Endodermal cell (in vitro differentiated cells): ENCODE measurements around the gene ST8SIA1. TPM values are rescaled to one million over a fixed set of nuclear protein-coding genes. Genes with fewer than 3 reads are reported as not detected.
"Not testable (repeated sequence)": the region's sequence is repeated elsewhere in the genome, so short reads cannot be mapped to it uniquely, and the experiment has no call there.

Experiments used
- DNase-seq: peaks from one replicate; pipeline ENCODE4 v3.0.0-alpha.2; 2017
- H3K27ac ChIP-seq: 2 replicates; pipeline ENCODE4 v1.5.1; 2013; ENCODE audit warnings: mild to moderate bottlenecking, low read depth, low read length, moderate library complexity
- H3K27me3 ChIP-seq: 2 replicates; pipeline ENCODE4 v1.6.1; 2013; ENCODE audit warnings: mild to moderate bottlenecking, low read length, moderate library complexity; ENCODE audit not compliant: insufficient read depth, control insufficient read depth, poor library complexity, severe bottlenecking
- H3K36me3 ChIP-seq: 2 replicates; pipeline ENCODE4 v1.7.0; 2013; ENCODE audit warnings: mild to moderate bottlenecking, low read length, moderate library complexity; ENCODE audit not compliant: control insufficient read depth, insufficient read depth
- H3K4me1 ChIP-seq: one replicate; pipeline ENCODE4 v1.7.0; 2013; ENCODE audit warnings: low read length; ENCODE audit not compliant: control insufficient read depth, insufficient read depth
- H3K4me3 ChIP-seq: 2 replicates; pipeline ENCODE4 v1.5.1; 2013; ENCODE audit warnings: mild to moderate bottlenecking, low read length, moderate library complexity
- H3K9ac ChIP-seq: 2 replicates; pipeline ENCODE4 v1.6.1; 2013; ENCODE audit warnings: mild to moderate bottlenecking, low read length, moderate library complexity; ENCODE audit not compliant: poor library complexity, severe bottlenecking; ENCODE audit errors: extremely low read depth
- H3K9me3 ChIP-seq: 2 replicates; pipeline ENCODE4 v1.6.1; 2013; ENCODE audit warnings: mild to moderate bottlenecking, low read length, moderate library complexity; ENCODE audit not compliant: control insufficient read depth
- H3K27ac Mint-ChIP-seq: 2 replicates; pipeline ENCODE4 v1.8.0; 2020; ENCODE audit warnings: mixed read lengths
- H3K27me3 Mint-ChIP-seq: 2 replicates; pipeline ENCODE4 v1.8.0; 2021; ENCODE audit warnings: mild to moderate bottlenecking, mixed read lengths; ENCODE audit not compliant: insufficient read depth
- H3K36me3 Mint-ChIP-seq: 2 replicates; pipeline ENCODE4 v1.8.0; 2020; ENCODE audit warnings: low read depth, mixed read lengths
- H3K4me1 Mint-ChIP-seq: 2 replicates; pipeline ENCODE4 v1.8.0; 2020; ENCODE audit warnings: mixed read lengths
- H3K4me3 Mint-ChIP-seq: 2 replicates; pipeline ENCODE4 v1.8.0; 2020; ENCODE audit warnings: mild to moderate bottlenecking, moderate library complexity, mixed read lengths
- H3K9me3 Mint-ChIP-seq: 2 replicates; pipeline ENCODE4 v1.8.0; 2020; ENCODE audit warnings: mild to moderate bottlenecking, mixed read lengths
- WGBS, 2 experiments: methylation state at CpG; one replicate each; pipeline versions ENCODE4 v1.1.5 to v1.1.7; 2013; ENCODE audit warnings: missing lambda C conversion rate in 2 of 2, mixed read lengths in 1 of 2; ENCODE audit not compliant: insufficient coverage in 1 of 2, insufficient read length in 1 of 2; 5-methylcytosine and 5-hydroxymethylcytosine counted together
- total RNA-seq, 2 donors: library from RNA; stranded (reverse); fragmentation: NEBNext Ultra II Directional in 1 of 2; extraction: Animal tissue kit (Norgen Biotek cat#: 25700) in 1 of 2; gene quantifications; 2 replicates in 1 of 2; 3 replicates in 1 of 2; pipeline ENCODE4 v1.2.1, GENCODE V29; 2021
- TF ChIP-seq, protein P1 (sequence below): fragments of 200-600 bp; sonication (generic); conservative IDR thresholded peaks from 2 replicates; pipeline ENCODE4 v1.5.0; 2021; ENCODE audit warnings: antibody characterized with exemption, mild to moderate bottlenecking

Gene ST8SIA1
- total RNA-seq, 2 donors from 2014 or later: 11.2 to 13.3 TPM

DNA sequence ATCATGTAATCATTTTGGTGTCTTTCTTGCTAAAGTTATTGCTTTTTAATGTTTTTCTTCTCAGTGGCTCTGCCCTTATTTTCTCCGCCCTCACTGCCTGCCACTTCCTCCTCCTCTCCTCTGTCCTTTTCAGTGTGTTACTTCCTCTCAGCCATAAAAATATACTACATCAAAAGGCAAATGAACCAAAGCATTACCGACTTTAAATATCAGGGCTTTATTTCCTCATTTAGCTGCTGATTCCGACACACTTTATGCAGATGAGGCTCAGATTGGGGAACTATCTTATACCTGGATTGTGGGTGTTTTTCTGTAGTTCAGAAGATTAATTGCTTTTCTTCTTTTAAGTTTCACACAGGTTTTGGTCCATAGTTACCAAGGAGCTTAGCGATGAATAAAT lies 170.4 kb downstream of the ST8SIA1 start:
- Mint-ChIP-seq H3K27me3 (no peaks in the 10 kb centered on the region), H3K27ac (no peak overlapping the region), H3K4me3 (no peak overlapping the region), H3K9me3 (peaks cover 7% of the 10 kb centered on the region), H3K36me3 (no peaks in the 10 kb centered on the region), H3K4me1 (no peaks in the 10 kb centered on the region)
- Histone ChIP-seq H3K27me3 (no peaks in the 10 kb centered on the region), H3K9me3 (no peaks in the 10 kb centered on the region), H3K27ac (no peak overlapping the region), H3K4me1 (no peaks in the 10 kb centered on the region), H3K4me3 (no peak overlapping the region), H3K9ac (no peak overlapping the region), H3K36me3 (no peaks in the 10 kb centered on the region)
- WGBS, 2 experiments: 90 to 93% methylated on average over 1 to 4 of the region's 4 CpGs
- TF ChIP-seq, protein P1, sequence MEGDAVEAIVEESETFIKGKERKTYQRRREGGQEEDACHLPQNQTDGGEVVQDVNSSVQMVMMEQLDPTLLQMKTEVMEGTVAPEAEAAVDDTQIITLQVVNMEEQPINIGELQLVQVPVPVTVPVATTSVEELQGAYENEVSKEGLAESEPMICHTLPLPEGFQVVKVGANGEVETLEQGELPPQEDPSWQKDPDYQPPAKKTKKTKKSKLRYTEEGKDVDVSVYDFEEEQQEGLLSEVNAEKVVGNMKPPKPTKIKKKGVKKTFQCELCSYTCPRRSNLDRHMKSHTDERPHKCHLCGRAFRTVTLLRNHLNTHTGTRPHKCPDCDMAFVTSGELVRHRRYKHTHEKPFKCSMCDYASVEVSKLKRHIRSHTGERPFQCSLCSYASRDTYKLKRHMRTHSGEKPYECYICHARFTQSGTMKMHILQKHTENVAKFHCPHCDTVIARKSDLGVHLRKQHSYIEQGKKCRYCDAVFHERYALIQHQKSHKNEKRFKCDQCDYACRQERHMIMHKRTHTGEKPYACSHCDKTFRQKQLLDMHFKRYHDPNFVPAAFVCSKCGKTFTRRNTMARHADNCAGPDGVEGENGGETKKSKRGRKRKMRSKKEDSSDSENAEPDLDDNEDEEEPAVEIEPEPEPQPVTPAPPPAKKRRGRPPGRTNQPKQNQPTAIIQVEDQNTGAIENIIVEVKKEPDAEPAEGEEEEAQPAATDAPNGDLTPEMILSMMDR: no peak
- no peak for DNase-seq

DNA sequence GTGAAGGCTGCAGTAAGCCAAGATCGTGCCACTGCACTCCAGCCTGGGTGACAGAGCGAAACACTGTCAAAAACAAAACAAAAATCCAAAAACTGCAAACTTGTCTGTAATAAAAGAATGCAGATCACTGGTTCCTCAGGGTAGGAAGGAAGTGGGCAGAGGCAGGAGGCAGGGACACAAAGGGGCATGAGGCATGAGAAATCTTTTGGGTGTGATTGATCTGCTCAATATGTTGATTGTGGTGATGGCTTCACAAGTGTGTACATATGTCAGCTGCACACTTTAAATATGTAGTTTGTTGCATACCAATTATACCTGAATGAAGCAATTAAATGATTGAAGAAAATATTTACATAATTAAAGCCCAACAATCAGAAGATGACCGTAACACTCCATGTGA lies 170.9 kb downstream of the ST8SIA1 start:
- no peak overlapping the region for H3K27ac ChIP-seq
- Mint-ChIP-seq H3K27me3 (no peaks in the 10 kb centered on the region), H3K9me3 (peaks cover 7% of the 10 kb centered on the region), H3K36me3 (no peaks in the 10 kb centered on the region), H3K27ac (no peak overlapping the region), H3K4me3 (no peak overlapping the region), H3K4me1 (no peaks in the 10 kb centered on the region)
- no peak overlapping the region for H3K9ac ChIP-seq
- H3K4me1 ChIP-seq: no peaks in the 10 kb centered on the region
- no peaks in the 10 kb centered on the region for H3K27me3 ChIP-seq
- TF ChIP-seq, protein P1: no peak
- H3K4me3 ChIP-seq: no peak overlapping the region
- no peaks in the 10 kb centered on the region for H3K9me3 ChIP-seq
- no peaks in the 10 kb centered on the region for H3K36me3 ChIP-seq
- WGBS, 2 experiments: 91% methylated on average over 2 of the region's 3 CpGs; no CpG with 5 or more reads in 1 of the 2 experiments
- no peak for DNase-seq

DNA sequence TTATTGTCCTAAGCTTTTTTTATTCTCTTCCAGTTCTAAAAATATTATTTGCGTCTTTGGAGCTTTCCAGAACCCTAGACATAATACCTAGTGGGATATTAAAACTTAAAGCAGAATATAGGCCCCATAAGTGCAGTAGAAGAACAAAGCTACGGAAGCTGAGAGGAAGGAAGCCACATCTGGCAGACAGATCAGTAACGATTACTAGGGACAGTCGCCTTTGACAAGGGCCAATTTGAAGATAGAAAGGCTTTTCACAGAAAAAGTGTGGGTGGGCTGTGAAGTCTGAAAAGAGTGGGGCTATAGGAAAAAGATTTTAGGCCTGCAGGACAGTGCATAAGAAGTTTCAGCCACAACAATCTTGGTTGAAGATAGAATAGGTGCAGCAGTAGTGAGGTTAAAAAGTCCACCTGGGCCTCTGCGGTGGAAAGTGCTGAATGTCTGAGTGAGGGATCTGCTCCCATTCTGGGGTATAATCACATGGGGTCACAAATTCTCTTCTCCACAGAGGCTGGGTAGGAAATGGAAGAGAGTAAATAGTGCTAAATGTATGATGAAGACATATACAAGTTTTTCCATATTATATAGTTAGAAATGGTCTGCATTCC lies 174.0 kb downstream of the ST8SIA1 start:
- 67 to 75% methylated on average over 4 to 5 of the region's 5 CpGs for WGBS, 2 experiments
- Mint-ChIP-seq H3K4me3 (no peak overlapping the region), H3K27ac (no peak overlapping the region), H3K9me3 (peaks cover 7% of the 10 kb centered on the region), H3K36me3 (no peaks in the 10 kb centered on the region), H3K27me3 (peaks cover 2% of the 10 kb centered on the region), H3K4me1 (no peaks in the 10 kb centered on the region)
- no peaks in the 10 kb centered on the region for H3K4me1 ChIP-seq
- no peak for DNase-seq
- H3K9me3 ChIP-seq: no peaks in the 10 kb centered on the region
- H3K36me3 ChIP-seq: no peaks in the 10 kb centered on the region
- H3K27ac ChIP-seq: no peak overlapping the region
- TF ChIP-seq, protein P1: no peak
- no peak overlapping the region for H3K9ac ChIP-seq
- H3K27me3 ChIP-seq: no peaks in the 10 kb centered on the region
- H3K4me3 ChIP-seq: no peak overlapping the region

- H3K27ac ChIP-seq, H3K27ac Mint-ChIP-seq, H3K9ac ChIP-seq, H3K9me3 ChIP-seq, DNase-seq, H3K4me3 Mint-ChIP-seq, H3K27me3 ChIP-seq, H3K4me3 ChIP-seq, H3K4me1 Mint-ChIP-seq, H3K36me3 ChIP-seq, H3K4me1 ChIP-seq, H3K36me3 Mint-ChIP-seq: not testable (repeated sequence)
- Mint-ChIP-seq H3K9me3 (peaks cover 14% of the 10 kb centered on the region), H3K27me3 (peaks cover 10% of the 10 kb centered on the region)
- 84 to 87% methylated on average over 4 of the region's 4 CpGs for WGBS, 2 experiments
Observed at GRCh38 chr12:22149286-22149685, 185.2 kb downstream of the ST8SIA1 start.

DNA sequence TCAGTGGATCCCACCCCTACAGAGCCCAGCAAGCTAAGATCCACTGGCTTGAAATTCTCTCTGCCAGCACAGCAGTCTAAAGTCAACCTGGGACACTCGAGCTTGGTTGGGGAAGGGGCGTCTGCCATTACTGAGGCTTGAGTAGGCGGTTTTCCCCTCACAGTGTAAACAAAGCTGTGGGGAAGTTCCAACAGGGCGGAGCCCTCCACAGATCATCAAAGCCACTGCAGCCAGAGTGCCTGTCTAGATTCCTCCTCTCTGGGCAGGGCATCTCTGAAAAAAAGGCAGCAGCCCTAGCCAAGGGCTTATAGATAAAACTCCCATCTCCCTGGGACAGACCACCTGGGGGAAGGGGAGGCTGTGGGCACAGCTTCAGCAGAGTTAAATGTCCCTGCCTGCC lies 187.8 kb downstream of the ST8SIA1 start:
- H3K9ac ChIP-seq, H3K27me3 Mint-ChIP-seq, H3K4me1 Mint-ChIP-seq, H3K4me3 Mint-ChIP-seq, H3K27ac ChIP-seq, H3K36me3 ChIP-seq, H3K4me3 ChIP-seq, H3K36me3 Mint-ChIP-seq, H3K9me3 ChIP-seq, H3K27ac Mint-ChIP-seq, H3K4me1 ChIP-seq, H3K27me3 ChIP-seq: not testable (repeated sequence)
- peaks cover 11% of the 10 kb centered on the region for H3K9me3 Mint-ChIP-seq
- WGBS, 2 experiments: 81% methylated on average over 4 of the region's 4 CpGs; no CpG with 5 or more reads in 1 of the 2 experiments
- peak; percentile 44 for DNase-seq
